HL-60/S4 (cell line): Measurements from ENCODE around the gene PNP.

Experiments used
- in situ Hi-C: fragments of 300-500 bp; cut with MboI; formaldehyde crosslinking; loops from 2 replicates; pipeline ENCODE4 v1.14.3; 2022; ENCODE audit warnings: low sequenced_read_pairs

PNP gene

DNA sequence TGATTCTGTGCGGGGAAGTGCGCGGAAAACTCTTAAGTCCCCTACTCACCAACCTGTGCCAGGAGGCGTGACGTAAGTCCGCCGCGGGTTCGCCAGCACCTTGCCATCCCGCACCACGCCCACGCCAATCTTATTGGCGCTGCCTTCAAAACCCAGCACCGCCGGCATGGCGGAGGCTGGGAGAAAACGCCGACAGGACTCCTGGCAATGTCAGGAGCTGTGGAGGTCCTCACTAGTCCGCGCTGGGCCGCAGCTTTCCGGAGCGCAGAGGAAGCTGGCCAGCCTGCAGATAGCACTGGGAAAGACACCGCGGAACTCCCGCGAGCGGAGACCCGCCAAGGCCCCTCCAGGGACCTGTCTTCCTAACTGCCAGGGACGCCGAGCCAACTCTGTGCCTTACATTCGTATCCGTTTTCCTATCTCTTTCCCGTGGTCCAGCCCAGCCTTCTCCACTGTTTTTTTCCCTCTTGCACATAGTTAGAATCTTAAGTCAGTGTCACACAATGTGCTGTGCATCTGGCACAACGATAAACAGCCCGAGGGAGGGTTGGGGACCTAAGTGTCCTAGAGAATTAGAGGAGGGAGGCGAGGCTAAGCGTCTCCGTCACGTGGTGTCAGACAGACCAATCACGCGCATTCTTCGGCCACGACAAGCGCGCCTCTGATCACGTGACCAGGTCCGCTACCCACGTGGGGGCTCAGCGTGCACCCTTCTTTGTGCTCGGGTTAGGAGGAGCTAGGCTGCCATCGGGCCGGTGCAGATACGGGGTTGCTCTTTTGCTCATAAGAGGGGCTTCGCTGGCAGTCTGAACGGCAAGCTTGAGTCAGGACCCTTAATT lies 14.5 kb upstream of the PNP start, which contains the start of the genes APEX1 and OSGEP:
TSS of gene APEX1 (plus strand) at position 711 of the 839 bp plus-strand sequence. CDS start 420 bp downstream, outside the sequence.
TSS of gene OSGEP (minus strand) at position 297 of the 839 bp plus-strand sequence. CDS start at position 168, 129 bp downstream.
- in situ Hi-C loops: no loop called here

DNA sequence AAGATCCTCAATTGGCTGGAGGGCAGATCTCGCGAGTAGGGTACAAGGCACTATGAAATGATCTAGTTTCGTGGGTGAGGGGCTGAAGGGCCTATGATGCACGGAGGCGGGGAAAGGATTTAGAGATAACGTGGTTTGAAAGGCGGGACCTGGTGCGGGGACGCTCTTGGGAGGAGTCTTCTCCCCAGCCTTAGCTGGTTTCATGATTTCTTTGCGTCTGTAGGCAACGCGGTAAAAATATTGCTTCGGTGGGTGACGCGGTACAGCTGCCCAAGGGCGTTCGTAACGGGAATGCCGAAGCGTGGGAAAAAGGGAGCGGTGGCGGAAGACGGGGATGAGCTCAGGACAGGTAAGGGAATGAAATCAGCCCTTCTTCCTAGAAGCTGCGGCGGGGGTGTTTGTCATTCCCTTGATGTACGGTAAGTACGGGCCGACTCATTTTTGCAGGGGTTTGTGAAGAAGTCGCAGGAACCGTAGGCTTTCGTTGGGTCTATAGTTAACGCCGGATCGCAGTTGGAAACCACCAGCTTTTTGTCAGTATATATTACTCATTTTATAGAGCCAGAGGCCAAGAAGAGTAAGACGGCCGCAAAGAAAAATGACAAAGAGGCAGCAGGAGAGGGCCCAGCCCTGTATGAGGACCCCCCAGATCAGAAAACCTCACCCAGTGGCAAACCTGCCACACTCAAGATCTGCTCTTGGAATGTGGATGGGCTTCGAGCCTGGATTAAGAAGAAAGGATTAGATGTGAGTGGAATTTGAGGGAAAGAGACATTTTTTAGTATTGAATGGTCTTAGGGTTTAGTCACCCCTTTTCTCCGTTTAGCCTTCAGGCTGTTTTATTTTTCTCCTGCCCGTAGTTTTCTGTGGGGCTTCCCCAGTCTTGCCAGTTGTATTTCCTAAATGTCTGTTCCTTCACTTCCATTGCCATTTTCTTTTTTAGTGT lies 13.6 kb upstream of the PNP start:
- in situ Hi-C loops: no loop called here

DNA sequence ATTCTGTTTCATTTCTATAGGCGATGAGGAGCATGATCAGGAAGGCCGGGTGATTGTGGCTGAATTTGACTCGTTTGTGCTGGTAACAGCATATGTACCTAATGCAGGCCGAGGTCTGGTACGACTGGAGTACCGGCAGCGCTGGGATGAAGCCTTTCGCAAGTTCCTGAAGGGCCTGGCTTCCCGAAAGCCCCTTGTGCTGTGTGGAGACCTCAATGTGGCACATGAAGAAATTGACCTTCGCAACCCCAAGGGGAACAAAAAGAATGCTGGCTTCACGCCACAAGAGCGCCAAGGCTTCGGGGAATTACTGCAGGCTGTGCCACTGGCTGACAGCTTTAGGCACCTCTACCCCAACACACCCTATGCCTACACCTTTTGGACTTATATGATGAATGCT lies 12.2 kb upstream of the PNP start:
- in situ Hi-C loops: no loop called here

DNA sequence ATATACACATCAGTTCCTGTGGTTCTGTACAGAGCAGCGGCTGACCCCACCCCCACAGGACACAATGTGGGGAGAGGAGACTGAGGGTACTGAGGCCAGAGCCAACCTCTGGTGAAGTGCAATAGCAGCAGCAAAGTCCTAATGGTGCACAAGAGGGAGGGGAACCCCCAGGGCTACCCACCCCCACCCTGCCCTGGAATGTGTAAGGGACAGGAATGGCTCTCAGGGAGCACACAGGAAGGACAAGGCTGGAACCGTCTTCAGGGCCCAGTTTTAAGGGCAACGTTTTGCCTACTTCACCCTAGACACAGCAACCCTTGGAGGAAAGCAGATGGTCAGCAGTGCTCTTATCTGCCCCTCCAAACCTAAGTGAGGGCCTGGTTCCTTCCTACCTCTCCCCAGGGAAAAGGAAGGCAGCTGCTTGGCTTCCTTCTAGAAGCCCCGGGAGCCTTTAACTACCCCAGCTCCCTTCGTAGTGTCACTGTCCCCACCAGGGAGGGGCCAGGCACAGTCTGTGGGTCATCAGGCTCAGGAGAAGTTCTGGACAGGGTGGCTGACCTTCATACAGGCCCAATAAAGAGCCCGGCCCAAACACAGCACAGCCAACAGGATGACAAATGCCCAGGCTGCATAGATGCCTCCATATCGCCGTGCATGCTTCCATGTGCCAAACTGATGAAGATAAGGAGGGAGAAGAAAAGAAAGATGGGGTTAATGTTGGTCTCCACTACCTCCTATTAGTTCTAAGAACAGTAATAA lies 11.0 kb upstream of the PNP start:
- in situ Hi-C loops: no loop called here

DNA sequence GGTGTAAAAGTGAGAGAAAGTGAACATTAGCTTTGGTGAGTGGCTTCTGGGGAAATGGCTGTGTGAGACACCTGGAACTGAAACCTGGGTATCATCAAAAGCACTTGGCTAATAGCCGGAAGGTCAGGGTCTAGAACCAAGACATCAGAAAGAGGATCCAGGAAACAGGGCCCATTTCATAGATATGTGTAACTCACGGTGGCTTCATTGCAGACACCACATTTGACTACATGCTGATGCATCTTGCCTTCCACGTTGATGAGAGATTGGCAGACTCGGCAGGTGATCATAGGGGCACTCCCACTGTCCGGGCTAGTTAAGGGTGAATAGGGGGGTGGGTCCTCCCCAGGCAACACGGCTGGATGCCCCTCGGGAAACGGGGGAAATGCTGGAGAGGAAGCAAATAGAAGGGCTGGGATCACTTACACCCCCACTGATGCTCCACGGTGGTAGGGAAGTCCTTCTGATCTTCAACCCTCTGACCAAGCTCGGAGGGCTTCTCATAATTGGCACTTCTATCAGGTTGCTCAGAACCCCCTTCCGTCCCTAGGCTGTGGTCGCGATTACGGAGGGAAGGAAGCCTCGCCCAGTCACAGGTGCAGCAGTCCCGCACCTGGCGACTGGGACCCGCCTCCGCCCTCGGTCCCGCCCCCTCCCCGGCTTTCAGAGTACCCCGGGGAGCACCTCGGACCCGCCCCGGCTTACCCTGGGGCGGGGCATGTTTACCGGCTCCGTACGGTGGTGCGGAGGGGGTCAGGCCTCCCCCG lies 8.6 kb upstream of the PNP start:
- in situ Hi-C loops: loop anchor here (10.0 kb wide), 1 partner anchor 144 kb away; no protein-coding TSS in a partner anchor

DNA sequence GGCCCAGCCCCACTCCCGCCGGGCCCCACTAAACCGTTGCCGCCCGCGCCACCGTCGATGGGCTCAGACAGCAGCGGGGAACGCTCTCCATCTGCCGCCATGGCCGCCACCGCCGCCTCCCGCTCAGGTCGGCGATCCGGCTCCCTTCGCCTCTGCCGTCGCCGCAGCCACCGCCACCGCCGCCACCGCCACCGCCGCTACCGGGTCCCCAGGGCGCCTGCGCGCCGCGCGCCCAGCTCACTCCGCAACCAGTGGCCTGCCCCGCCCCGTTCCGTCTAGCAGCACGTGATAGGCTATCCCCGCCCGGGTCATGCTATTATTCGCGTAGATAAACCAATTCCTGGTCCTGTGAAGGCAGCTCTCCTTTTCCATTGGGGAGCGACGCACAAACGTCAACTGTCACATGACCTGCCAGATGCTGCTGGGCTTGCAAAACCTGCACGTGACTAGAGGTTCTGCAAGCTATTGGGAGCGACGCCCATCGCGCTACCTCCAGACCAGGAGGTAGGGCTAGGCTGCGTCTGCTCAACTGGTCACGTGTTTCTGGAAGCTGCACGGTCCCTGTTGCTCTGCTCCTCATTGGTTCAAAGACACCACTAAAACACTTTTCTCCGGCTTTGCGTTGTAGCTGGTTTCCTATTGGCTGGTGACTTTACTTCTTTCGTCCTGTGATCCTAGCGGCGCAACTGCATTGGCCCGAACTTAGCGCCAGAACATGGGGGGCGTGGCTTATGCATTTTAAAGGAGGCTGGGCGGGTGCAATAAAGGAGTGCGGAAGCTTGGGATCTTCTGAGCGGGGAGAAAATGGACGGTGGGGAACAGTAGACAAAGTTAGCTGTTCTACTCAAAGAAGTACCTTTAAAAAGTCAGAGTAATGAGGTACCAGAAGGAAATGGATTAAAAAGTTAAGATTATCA lies 7.7 kb upstream of the PNP start, which contains the start of gene PIP4P1:
TSS of gene PIP4P1 (minus strand) at position 210 of the 917 bp plus-strand sequence. CDS start at position 101, 109 bp downstream.
- in situ Hi-C loops: loop anchor here (10.0 kb wide), 1 partner anchor 143 kb away; no protein-coding TSS in a partner anchor

DNA sequence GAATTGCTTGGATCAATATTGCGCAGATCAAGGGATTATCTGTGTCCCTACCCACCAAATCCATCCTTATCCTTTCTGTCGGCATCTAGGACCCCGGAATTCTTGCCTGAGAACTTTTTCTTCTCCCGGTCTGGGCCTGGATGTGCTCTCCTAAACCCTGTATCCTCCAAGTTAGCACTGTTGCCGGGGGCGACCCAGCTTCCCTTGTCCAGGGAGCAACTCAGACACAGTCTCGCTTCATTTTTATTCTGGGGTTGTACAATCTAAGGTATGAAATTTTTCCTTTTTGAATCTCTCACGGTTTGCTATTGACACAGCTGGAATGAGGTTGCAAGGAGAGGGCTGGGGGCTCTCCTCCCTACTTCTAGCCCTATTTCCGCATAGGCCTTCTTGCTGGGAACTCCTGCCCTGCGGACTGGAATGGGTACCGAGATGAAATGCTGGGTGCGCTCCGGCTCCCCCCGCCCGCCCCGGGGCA lies 403 bp upstream of the PNP start:
- in situ Hi-C loops: loop anchor here (10.0 kb wide), 1 partner anchor 136 kb away; no protein-coding TSS in a partner anchor

DNA sequence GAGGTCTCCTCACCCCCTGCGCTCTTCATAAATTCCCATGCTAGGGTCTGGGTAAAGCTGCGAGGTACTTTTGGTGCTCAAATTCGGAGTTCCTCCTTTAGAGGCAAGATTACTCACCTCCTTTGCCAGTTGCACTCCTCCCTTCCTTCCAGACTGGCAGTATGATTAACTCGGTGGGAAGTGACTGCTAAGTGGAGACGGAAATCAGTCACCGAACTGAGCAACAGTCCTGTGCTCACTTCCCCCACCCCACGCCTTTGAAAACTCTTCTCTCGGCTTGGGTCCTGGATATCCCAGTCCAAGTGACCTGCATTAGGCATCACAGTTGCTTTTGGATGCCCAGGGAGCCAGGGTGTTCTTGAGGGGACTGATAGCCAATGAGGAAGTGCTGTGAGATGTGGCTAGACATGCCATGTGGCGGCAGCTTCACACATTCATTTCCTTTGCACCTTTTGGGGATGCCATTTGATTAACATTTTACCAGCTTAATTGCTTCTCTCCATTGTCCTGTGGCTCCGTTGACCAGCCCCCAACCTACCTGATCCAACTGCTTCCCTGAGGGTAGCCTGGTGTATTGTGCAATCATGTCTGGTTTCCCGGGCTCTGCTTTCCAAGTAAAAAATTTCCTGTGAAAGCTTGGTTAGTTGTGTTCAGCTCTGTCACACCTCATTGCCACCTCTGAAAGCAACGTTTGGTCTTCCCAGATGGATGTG lies 840 bp downstream of the PNP start:
- in situ Hi-C loops: loop anchor here (10.0 kb wide), 1 partner anchor 135 kb away; no protein-coding TSS in a partner anchor

DNA sequence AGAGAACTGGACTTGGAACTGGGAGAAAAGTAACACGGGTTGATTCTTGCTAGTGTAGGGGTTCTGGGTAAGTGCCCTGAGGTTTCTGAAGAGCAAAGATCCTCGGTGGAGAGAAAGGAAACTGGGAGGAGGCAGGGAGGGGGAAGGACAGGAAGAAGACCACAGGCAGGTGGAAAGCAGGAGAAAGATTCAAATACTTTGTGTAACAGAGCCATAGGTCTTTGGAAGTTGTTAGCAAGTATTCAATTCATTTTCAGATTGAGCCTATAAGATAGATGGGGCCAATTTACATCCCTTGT lies 1.3 kb downstream of the PNP start:
- in situ Hi-C loops: no loop called here

DNA sequence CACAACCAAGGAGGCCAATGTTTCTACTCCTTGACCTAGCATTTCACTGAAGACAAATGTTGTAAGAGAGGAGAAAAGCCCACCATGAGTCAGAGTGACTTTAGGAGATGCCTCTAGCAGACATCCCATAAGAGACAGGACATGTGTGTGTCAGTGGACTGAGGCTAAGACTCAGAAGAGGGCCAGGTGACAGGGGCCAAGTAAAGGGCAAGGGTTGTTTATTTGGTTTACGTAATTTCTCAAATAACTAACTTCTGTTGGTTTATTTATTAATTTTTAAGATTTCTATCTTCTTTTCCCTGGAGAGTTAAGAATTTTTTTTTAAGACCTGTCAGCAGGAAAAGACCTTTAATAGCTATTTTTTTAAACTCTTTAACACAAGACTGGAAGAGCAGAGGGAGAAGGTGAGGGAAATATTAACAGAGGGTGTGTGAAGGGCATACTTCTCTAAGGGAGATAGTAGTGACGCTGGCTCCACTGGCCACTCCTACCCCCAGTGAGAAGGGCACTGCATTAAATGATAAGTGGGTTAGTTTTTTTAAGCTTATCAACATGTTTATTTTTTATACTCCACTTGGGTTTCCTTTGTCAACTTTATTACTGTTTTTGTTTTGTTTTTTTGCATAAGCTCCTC lies 3.4 kb downstream of the PNP start:
- in situ Hi-C loops: no loop called here

DNA sequence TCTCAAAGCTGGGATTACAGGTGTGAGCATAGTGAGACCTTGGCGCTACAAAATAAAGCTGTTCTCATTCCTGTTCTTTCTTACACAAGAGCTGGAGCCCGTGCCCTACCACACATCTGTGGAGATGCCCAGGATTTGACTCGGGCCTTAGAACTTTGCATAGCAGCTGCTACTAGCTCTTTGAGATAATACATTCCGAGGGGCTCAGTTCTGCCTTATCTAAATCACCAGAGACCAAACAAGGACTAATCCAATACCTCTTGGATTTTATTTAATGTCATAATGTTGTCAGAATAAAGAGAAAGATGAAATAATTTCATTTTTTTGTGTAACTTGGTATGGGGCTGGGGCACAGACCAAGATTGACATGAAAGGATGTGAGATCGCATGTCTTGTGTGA lies 7.6 kb downstream of the PNP start:
- in situ Hi-C loops: no loop called here

DNA sequence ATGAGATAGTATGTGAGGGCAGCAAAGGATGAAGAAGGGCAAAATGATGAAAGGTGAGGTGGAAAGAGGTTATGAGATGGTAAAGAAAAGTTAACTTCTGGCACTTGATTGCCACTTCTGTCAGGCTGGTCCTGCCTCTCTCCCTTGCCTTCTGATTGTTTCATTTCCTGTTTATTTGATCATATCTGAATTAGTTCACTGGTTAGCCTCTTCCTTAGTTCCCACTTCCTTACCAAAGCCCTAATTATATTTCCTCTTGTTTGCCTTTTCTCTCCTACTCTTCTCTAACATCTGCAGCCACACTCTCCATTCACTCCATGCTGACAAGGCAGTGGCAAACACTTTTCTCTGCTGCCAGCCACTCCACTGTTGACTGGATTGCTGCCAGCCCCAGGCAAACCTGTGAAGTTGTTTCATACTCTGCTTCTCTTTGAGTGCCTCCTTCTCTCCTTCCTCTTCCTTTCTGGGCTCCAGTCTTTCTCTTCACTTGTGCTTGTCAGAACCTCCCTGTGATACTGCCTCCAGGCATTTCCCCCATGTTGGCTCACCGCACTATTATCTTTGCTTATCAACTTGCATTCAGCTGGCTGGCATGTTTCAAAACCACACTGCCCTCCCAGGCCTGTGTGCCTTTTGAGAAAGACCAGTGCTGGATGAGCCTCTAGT lies 8.1 kb downstream of the PNP start:
- in situ Hi-C loops: no loop called here

DNA sequence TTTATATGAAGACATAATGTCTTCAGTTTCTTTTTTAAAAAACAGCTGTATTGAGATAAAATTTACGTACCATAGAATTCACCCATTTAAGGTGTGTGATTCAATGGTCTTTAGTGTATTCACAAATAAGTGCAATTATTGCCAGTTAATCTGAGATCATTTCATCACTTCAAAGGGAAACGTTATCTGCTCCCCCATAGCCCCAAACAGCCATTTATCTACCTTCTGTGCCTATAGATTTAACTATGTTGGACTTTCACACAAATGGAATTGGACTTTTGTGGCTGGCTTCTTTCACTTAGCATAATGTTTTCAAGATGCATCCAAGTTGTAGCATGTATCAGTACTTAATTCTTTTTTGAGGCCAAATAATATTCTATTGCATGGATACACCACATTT lies 9.7 kb downstream of the PNP start:
- in situ Hi-C loops: no loop called here

DNA sequence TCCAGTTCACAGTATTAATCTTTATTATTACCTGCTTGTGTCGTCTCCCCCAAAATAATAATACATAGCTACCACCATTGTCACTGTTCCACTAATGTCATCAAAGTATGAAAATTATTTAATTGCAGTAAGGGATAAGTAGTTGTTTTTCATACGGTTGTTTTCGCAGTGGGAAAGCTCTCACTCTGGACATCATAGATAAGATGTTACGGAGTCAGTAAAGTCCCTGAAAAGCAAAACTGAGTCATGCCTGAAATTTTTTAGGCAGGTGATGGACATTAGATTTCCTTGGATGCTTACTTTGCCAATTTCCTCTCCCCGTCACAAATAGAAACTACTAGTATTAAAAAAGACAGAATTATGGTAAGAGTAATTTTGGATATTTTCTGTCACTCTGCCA lies 13.2 kb downstream of the PNP start:
- in situ Hi-C loops: no loop called here

DNA sequence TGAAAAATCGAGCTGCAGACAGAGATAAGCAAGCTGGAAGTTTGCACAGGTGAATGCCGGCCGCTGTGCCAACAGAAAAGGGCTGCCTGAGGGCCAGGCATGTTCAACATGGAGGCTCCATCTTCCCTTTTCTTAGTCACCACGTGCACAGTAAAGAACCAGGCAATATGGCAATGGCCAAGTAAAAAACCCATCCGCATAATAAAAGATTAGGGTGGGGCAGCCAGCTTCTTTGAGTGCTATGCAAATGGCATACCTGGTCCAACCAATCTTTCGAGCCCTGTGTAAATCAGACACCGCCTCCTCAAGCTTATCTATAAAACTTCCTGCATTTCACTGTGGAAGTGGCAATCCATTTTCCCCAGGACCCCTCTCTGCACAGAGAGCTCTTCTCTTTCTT lies 16.7 kb downstream of the PNP start:
- in situ Hi-C loops: no loop called here

DNA sequence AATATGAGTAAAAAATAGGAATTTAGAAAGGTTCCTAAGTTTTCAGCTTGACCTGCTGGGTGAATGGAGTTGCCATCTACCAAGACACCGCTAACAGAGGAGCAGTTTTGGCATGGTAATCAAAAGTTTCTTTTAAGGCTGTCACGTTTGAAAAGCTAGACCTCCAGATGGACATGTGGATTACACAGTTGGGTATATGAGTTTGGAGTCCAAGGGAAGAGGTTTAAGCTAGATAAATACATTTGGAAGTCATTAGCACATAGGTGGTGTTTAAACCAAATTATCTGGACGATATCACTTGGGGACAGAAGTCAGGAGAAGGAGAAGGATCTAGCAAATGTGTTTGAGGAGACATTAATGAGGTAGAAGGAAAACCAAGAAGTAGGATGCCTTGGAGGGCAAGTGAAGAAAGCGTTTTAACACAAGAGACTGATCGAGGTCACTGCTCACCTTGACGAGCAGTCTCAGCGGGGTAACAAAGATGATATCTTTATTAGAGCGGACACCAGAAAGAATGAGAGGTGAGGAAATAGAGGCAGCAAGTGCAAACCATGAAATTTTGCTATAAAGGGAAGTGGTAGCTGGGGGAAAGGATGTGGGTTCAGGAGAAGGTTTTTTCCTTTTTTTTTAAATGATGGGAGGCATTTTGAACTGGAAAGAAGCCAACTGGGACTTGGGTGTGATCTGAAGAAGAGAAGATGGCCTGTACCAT lies 17.6 kb downstream of the PNP start:
- in situ Hi-C loops: no loop called here

DNA sequence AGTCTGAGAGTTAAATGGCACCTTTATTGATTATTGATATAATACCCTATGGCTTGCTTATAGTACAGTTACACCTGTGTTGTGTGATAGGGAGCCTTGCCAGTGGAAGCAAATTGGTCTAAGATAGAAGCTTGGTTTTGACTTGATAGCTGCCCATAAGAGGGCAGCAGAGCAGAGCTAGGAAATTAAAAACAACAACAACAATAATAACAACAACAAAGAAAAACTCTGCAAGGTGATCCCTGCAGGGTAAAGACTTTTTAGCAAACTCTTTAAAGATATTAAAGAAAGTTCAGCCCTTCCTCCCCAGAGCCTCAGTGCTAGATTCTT lies 18.2 kb downstream of the PNP start:
- in situ Hi-C loops: no loop called here
